HL-60/S4 treated with retinoic acid at 250 ng/mL for 4 days and 3 days (cell line): ENCODE measurements around the gene DNAJB1.

ENCODE experiments used
- in situ Hi-C: fragments of 300-500 bp; cut with MboI; formaldehyde crosslinking; loops from 2 replicates; pipeline ENCODE4 v1.7.0; 2022; ENCODE audit warnings: low sequenced_read_pairs

The DNAJB1 gene

GRCh38 chr19:14502334-14503092 is 15.7 kb downstream of the DNAJB1 start:
- in situ Hi-C loops: no loop called here

- in situ Hi-C loops: no loop called here
Observed at GRCh38 chr19:14497228-14497921, 20.8 kb downstream of the DNAJB1 start.

GRCh38 chr19:14496834-14497227 is 21.4 kb downstream of the DNAJB1 start:
- in situ Hi-C loops: no loop called here

DNA sequence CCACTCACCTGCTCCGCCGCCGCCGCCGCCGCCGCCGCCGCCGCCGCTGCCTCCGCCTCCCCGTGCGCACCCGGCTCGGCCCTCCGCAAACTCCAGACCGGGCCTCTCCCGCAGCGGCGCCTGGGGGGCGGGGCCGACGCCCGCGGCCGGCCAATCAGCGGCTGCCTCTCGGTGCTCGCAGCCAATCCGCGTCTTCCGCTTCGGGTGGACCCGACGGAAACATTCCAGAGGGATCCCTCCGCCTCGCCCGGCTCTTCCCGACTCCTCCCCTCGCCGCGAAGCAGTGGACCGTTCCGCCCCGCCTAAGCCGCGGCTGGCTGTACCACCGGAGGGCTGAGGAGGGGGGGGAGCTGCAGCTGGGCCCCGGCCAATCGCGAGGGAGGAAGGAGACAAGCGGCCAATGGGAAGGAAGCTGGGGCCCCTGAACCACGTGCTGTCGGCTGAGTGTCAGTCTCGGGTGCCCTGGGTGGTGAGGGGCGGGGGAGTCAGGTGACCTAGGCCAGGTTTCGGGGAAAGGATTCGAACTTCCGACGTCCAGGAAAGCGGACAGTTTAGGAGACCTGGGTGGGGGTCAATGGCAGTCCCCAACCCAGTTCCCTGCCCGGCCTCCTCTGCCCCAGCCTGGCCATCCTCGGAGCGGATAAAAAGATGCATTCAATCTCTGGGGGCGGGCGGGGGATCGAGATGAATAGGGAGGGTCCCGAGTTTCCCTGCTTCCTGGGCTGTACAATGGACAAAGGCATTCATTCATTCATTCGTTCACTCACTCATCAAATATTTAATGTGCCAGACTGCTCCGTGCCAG is 22.0 kb downstream of the DNAJB1 start, which contains the start of gene GIPC1:
Gene GIPC1, minus strand, starts transcription at position 99 of the 805 bp plus-strand sequence. CDS start 13,151 bp downstream, outside the sequence.
- in situ Hi-C loops: no loop called here

DNA sequence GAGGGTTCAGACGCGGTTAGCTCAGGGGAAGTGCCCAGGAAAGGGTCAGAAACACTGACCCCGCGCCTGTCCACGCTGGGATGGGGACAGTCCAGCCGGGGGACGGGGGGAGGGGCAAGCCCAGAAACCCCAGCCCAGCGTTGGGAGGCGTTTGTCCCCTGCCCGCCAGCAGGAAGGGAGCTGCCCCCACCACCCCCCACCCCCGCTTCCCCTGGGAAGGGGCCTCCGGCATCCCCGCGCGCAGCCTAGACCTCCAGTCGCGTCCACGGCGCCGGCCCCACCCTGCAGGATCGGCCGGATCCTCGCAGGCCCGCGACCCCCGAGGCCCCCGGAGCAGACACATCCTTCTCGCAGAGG is 22.5 kb downstream of the DNAJB1 start:
- in situ Hi-C loops: no loop called here

GRCh38 chr19:14494910-14495671 is 23.1 kb downstream of the DNAJB1 start:
- in situ Hi-C loops: no loop called here

DNA sequence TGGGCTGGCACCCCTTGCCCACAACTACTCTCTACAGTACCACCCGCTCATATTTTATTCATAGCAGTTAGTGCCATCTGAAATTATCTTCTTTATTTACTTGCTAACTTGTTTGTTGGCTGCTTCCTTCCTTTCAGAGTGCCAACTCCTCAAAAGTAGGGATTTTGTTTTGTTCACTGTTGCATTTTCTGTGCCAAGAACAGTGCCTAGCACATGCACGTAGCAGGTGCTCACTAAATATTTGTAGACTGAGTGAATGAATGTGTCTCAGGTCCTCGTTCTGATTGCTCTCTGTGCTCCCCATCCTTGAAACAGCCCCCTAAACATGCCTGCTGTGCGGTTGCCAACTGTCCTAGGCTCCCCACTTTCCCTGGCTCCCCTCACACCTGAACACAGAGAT is 23.8 kb downstream of the DNAJB1 start:
- in situ Hi-C loops: no loop called here

DNA sequence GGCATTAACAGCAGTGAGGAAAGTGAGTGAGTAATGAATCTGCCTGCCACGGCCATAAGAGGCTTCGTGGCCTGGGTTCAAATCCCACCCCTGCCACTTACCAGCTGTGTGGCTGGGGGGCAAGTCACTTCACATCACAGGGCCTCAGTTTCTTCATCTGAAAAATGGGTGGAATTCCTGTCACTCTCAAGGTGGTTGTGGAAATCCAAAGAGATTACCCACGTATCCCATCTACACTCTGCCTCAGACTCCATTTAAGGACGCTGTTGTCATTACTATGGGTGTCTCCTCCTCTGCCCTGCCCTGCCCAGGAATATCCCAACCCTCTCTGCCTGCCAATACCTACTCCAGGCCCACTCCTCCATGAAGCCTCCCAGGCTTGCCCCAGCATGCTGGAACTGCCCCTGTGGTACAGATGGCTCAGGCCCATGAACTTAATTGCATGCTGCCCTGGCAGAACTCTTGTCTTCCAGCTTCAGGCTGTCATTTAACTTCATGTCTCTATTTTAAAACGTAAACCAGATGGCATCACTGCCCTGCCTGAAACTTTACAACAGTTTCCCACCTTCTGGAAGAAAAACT is 25.4 kb downstream of the DNAJB1 start:
- in situ Hi-C loops: no loop called here

GRCh38 chr19:14487370-14488125 is 30.6 kb downstream of the DNAJB1 start:
- in situ Hi-C loops: no loop called here

GRCh38 chr19:14482172-14482941 is 35.8 kb downstream of the DNAJB1 start:
- in situ Hi-C loops: no loop called here

DNA sequence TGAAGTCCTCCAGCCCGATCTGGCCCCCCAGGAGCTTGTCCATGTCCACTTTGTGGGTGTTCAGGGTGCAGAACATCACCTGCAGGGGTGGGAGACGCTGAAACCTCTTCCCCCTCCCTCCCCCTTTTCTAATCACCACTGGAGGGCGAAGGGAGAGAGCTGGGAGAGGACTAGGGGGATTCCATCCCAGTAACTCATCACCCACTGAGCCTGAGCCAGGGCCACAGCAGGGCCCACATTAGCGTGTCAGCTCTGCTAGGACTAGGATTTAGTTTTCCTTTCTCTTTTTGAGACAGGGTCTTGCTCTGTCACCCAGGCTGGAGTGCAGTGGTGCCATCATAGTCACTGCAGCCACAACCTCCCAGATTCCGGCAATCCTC is 37.5 kb downstream of the DNAJB1 start:
- in situ Hi-C loops: no loop called here

GRCh38 chr19:14479975-14480699 is 38.1 kb downstream of the DNAJB1 start:
- in situ Hi-C loops: no loop called here

DNA sequence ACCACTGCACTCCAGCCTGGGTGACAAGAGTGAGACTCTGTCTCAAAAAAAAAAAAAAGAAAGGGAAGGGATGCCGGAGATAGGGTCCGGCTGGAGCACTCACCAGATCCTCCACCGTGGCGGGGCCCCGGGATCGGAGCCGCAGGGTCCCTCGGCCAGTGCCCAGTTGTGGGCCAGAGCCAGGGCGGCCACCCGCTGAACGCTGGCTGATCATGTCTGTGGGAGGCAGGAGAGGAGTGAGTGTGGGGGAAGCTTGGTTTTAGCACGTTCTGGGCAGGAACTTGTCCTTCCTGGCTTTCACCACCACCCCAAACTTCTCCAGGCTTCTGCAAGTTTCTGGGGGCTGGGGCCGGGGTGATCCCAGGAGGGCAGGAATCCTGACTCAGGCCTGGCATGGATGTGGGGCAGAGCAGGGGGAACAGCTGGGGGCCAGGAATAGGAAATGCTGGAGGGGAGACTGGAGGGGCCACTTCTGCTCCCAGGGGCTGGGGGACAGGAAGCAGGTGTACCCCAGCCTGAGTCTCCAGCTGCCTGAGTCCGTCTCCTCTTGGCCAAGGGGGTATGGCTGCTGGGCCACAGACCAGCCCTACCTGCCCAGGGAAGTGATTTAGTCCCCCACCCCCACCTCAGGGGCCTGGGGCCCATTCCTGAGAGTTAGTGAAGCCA is 38.8 kb downstream of the DNAJB1 start:
- in situ Hi-C loops: no loop called here

GRCh38 chr19:14478113-14478545 is 40.1 kb downstream of the DNAJB1 start:
- in situ Hi-C loops: no loop called here

DNA sequence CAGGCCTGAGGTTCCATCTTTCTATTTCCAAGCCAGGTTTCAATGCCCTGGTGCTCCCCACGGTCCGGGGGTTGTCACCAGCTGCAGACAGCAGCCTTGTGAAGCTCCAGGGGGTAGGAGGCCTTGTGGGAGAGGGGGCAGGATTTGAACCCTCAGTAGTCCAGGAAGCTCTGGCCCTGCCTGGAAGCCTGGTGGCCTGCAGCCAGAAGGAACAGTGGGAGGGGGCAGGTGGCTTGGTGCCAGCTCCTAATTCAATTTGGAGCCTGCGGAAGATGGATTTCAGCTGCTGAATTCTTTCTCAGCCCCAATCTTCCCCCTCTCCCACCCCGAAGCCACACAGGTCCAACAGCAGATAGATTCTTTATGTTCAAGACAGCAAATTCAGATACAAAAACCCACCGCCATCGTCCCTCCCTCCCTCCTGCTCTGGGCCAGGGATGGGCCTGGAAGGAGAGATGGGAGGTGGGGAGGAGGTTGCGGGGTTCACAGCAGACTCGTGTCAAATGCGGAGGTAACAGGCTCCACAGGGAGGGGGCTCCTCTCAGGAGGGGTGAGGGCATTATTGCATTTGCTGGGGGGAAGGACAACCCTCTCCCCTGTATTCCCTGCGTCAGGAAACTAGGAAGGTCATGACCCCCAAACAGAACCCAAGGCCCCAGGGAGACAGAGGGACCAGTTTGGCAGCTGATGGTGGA is 40.6 kb downstream of the DNAJB1 start:
- in situ Hi-C loops: no loop called here

GRCh38 chr19:14476673-14477401 is 41.4 kb downstream of the DNAJB1 start:
- in situ Hi-C loops: no loop called here

GRCh38 chr19:14476327-14476672 is 41.9 kb downstream of the DNAJB1 start:
- in situ Hi-C loops: no loop called here
